ENCODE results near the gene IL31. TPM values are rescaled to one million over a fixed set of nuclear protein-coding genes. Genes with fewer than 3 reads are reported as not detected.
A peak's percentile ranks its signal among the peaks of the same experiment; 100 is the strongest.
"Not testable (repeated sequence)": the region's sequence is repeated elsewhere in the genome, so short reads cannot be mapped to it uniquely, and the experiment has no call there.

The IL31 gene
- total and polyA plus RNA-seq, 2 donors, result 0.05 to 0.14 TPM

DNA sequence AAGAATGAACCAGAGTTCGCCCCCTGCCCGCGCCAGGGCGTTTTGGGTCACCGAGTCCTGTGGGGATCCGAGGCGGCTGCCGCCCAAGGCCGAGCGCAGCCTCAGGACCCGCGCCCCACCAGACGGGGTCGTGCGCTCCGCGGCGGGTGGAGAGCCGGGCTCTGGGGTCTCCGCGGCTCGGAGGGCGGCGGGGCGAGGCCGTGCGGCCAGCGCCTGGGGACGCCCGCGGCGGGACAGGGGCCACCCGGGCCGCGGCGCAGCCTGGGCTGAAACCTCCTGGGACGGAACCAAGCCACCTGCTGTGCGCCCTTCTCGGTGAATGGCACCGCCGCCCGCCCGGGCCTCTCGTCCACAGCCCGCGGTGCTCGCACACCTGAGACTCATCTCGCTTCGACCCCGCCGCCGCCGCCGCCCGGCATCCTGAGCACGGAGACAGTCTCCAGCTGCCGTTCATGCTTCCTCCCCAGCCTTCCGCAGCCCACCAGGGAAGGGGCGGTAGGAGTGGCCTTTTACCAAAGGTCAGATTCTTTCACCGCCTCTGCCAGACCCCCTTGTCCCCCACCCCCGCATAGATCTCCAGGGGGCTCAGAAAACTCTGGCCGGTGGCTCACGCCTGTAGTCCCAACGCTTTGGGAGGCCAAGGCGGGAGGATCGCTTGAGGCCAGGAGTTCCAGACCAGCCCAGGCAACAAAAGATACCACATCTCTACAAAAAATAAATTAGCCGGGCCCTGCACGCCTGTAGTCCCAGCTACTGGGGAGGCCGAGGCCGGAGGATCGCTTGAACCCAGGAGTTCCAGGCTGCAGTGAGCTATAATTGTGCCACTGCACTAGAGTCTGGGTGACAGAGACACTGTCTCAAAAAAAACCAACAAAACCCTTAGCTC, 30.4 kb upstream of the IL31 start:
- no peak for DNase-seq (ENCODE audit: low read depth in 6 of 9, low spot score in 9 of 9)
- Histone ChIP-seq H3K4me1 (ENCODE audit: control insufficient read depth in 2 of 2, insufficient read depth in 2 of 2, low read length in 2 of 2) (peaks cover 8 to 12% of the 10 kb centered on the region in 2 donors), H3K9me3 (ENCODE audit: control insufficient read depth in 2 of 2, insufficient read depth in 1 of 2, low read length in 1 of 2) (peaks cover 2 to 4% of the 10 kb centered on the region in 2 donors), H3K4me3 (ENCODE audit: low read length in 2 of 2) (peak overlapping the region in 1 of 2 donors; percentile 55), H3K27me3 (ENCODE audit: control insufficient read depth in 2 of 2, insufficient read depth in 1 of 2, low read length in 1 of 2) (peaks cover 51 to 72% of the 10 kb centered on the region in 2 donors), H3K36me3 (ENCODE audit: control insufficient read depth in 2 of 2, insufficient read depth in 2 of 2, low read length in 1 of 2) (peaks cover 24 to 27% of the 10 kb centered on the region in 2 donors), H3K27ac (ENCODE audit: low read depth in 1 of 2, low read length in 1 of 2) (no peak overlapping the region)
- 11% methylated on average over 71 of the region's 71 CpGs for WGBS

DNA sequence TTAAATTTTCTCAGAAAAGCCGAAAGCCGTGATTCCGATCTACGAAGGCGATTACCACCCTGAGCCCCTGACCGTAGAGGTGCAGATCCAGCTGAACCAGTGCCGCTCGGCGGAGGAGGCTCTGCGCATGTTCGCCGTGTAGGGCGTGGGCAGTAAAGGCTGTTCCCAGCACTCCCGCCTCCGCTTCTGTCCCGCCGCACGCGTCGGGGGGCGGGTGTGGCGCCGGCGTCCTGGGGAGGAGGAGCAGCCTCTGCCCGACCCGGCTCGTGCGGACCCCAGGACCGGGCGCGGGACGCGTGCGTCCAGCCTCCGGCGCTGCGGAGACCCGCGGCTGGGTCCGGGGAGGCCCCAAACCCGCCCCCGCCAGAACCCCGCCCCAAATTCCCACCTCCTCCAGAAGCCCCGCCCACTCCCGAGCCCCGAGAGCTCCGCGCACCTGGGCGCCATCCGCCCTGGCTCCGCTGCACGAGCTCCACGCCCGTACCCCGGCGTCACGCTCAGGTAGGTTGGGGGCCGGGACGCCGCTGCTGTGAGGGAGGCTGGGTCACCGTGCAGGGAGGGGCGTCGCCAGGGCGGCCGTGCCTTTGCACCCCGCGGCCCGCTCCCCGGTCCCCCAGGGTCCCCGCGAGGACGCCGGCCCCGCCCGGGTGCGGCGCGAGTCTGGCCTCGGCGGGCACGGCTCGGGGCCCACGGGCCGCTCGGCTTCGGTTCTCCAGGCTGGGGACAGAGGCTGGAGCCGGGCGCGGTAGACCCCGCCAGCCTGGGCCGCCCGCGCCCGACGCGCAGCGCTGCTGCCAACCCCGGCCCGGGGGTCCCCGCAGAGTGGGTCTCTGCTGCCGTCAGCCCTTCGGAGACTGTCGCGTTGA, 29.5 kb upstream of the IL31 start, which contains the start of gene B3GNT4:
Gene B3GNT4, plus strand, starts transcription at position 409 of the 866 bp plus-strand sequence. CDS start 910 bp downstream, outside the sequence.
- Histone ChIP-seq H3K27ac (ENCODE audit: low read depth in 1 of 2, low read length in 1 of 2) (no peak within 1 kb of the TSS), H3K9me3 (ENCODE audit: control insufficient read depth in 2 of 2, insufficient read depth in 1 of 2, low read length in 1 of 2) (peaks cover 2 to 4% of the 10 kb centered on the region in 2 donors), H3K4me3 (ENCODE audit: low read length in 2 of 2) (peak within 1 kb of the TSS; percentile 34 to 55), H3K4me1 (ENCODE audit: control insufficient read depth in 2 of 2, insufficient read depth in 2 of 2, low read length in 2 of 2) (peaks cover 8 to 12% of the 10 kb centered on the region in 2 donors), H3K27me3 (ENCODE audit: control insufficient read depth in 2 of 2, insufficient read depth in 1 of 2, low read length in 1 of 2) (peaks cover 51 to 76% of the 10 kb centered on the region in 2 donors), H3K36me3 (ENCODE audit: control insufficient read depth in 2 of 2, insufficient read depth in 2 of 2, low read length in 1 of 2) (peaks cover 19 to 23% of the 10 kb centered on the region in 2 donors)
- peak in 4 of 9 donors; percentile 34 to 70 (median 42) for DNase-seq (ENCODE audit: low read depth in 6 of 9, low spot score in 9 of 9)
- under 1% methylated on average over 104 of the region's 104 CpGs for WGBS

DNA sequence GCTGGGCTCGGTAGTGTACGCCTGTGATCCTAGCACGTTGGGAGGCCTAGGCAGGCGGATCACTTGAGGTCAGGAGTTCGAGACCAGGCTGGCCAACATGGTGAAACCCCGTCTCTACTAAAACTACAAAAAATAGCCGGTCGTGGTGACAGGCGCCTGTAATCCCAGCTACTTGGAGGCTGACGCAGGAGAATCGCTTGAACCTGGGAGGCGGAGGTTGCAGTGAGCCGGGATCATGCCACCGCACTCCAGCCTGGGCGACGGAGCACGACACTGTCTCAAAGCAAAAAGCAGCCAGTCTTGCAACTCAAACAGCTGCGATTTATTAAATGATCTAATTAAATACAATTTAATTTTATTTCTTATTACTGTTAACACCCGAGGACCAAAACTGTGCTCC, 28.8 kb upstream of the IL31 start:
- H3K36me3 ChIP-seq (ENCODE audit: control insufficient read depth in 2 of 2, insufficient read depth in 2 of 2, low read length in 1 of 2), result peaks cover 12 to 15% of the 10 kb centered on the region in 2 donors
- H3K27ac ChIP-seq (ENCODE audit: low read depth in 1 of 2, low read length in 1 of 2); H3K9me3 ChIP-seq (ENCODE audit: control insufficient read depth in 2 of 2, insufficient read depth in 1 of 2, low read length in 1 of 2); DNase-seq (ENCODE audit: low read depth in 6 of 9, low spot score in 9 of 9): not testable (repeated sequence)
- peaks cover 51 to 79% of the 10 kb centered on the region in 2 donors for H3K27me3 ChIP-seq (ENCODE audit: control insufficient read depth in 2 of 2, insufficient read depth in 1 of 2, low read length in 1 of 2)
- H3K4me3 ChIP-seq (ENCODE audit: low read length in 2 of 2), result peak overlapping the region in 1 of 2 donors; percentile 55
- H3K4me1 ChIP-seq (ENCODE audit: control insufficient read depth in 2 of 2, insufficient read depth in 2 of 2, low read length in 2 of 2), result peaks cover 8 to 12% of the 10 kb centered on the region in 2 donors
- WGBS, result 74% methylated on average over 19 of the region's 19 CpGs

DNA sequence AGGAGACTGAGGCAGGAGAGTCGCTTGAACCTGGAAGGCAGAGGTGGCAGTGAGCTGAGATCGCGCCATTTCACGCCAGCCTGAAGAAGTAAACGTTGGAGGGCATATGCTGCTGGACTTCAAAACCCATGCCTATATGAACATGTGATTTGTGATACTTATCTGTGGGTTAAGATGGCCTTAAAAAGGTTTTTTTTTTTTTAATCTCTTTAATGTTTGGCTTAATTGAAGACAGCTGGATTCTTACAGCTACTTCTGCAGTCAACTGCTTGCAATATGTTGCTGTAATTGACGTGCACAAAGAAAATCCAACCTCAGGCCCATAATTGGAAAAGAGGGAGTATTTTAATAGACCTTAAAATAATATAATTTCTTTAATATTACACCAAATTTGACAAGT, 28.0 kb upstream of the IL31 start:
- Histone ChIP-seq H3K4me1 (ENCODE audit: control insufficient read depth in 2 of 2, insufficient read depth in 2 of 2, low read length in 2 of 2) (peaks cover 8 to 12% of the 10 kb centered on the region in 2 donors), H3K9me3 (ENCODE audit: control insufficient read depth in 2 of 2, insufficient read depth in 1 of 2, low read length in 1 of 2) (peaks cover 0 to 4% of the 10 kb centered on the region in 2 donors), H3K27ac (ENCODE audit: low read depth in 1 of 2, low read length in 1 of 2) (no peak overlapping the region), H3K4me3 (ENCODE audit: low read length in 2 of 2) (no peak overlapping the region), H3K27me3 (ENCODE audit: control insufficient read depth in 2 of 2, insufficient read depth in 1 of 2, low read length in 1 of 2) (peaks cover 51 to 82% of the 10 kb centered on the region in 2 donors), H3K36me3 (ENCODE audit: control insufficient read depth in 2 of 2, insufficient read depth in 2 of 2, low read length in 1 of 2) (peaks cover 4 to 8% of the 10 kb centered on the region in 2 donors)
- 95% methylated on average over 6 of the region's 6 CpGs for WGBS
- no peak for DNase-seq (ENCODE audit: low read depth in 6 of 9, low spot score in 9 of 9)

DNA sequence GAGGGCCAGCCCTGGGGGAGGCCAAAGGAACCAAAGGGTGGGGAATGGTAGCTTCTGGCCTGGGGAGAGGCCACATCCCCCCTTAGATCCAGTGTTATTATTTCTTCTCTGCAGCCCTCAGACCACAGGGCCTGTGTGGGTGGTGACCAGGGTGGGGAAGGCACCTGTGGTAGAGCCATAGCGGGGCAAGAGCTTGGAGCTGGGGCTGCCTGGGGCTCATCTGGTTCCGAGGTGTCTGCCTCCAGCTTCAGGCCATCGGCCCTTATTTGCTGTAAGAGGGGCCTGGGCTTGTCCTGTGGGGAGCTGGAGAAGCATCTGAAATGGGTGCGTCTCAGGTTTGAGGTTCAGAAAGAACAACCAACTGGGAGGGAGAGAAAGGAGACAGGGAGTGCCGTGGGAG, 27.4 kb upstream of the IL31 start:
- Histone ChIP-seq H3K9me3 (ENCODE audit: control insufficient read depth in 2 of 2, insufficient read depth in 1 of 2, low read length in 1 of 2) (peaks cover 0 to 4% of the 10 kb centered on the region in 2 donors), H3K27me3 (ENCODE audit: control insufficient read depth in 2 of 2, insufficient read depth in 1 of 2, low read length in 1 of 2) (peaks cover 51 to 79% of the 10 kb centered on the region in 2 donors), H3K36me3 (ENCODE audit: control insufficient read depth in 2 of 2, insufficient read depth in 2 of 2, low read length in 1 of 2) (peaks cover 0 to 1% of the 10 kb centered on the region in 2 donors), H3K4me3 (ENCODE audit: low read length in 2 of 2) (no peak overlapping the region), H3K4me1 (ENCODE audit: control insufficient read depth in 2 of 2, insufficient read depth in 2 of 2, low read length in 2 of 2) (peaks cover 8 to 12% of the 10 kb centered on the region in 2 donors), H3K27ac (ENCODE audit: low read depth in 1 of 2, low read length in 1 of 2) (no peak overlapping the region)
- WGBS, result 99% methylated on average over 5 of the region's 5 CpGs
- no peak for DNase-seq (ENCODE audit: low read depth in 6 of 9, low spot score in 9 of 9)

DNA sequence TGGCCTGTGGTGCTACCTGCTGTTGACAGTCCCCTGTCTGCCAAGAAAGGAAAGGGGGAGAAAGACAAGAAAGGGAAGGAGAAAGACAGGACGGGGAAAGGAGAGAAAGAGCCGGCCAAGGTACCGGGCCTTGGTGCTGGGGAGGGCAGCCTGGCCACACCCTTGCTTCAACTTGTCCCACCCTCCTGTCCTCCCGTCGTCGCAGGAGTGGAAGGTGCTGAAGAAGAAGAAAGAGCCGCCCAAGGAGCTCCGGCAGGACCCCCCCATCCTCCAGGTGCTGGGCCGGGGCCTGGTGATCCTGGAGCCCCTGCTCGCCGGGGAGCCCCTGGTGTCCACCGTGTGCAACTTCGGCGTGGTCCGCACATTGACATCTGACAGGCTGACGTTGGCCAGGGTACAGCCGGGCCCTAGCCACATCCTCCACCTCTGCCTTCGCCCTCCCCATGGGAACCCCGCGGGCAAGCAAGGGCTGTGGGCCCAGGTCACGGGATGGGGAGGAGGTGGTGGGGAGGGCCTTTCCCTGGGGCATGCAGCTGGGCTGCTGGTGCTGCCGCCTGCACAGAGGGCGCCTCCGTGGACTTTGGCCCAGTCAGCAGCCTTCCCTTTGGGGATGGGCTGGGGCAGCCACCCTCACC, 26.6 kb upstream of the IL31 start:
- H3K27me3 ChIP-seq (ENCODE audit: control insufficient read depth in 2 of 2, insufficient read depth in 1 of 2, low read length in 1 of 2), result peaks cover 47 to 72% of the 10 kb centered on the region in 2 donors
- peaks cover 0 to 4% of the 10 kb centered on the region in 2 donors for H3K9me3 ChIP-seq (ENCODE audit: control insufficient read depth in 2 of 2, insufficient read depth in 1 of 2, low read length in 1 of 2)
- peaks cover 8 to 12% of the 10 kb centered on the region in 2 donors for H3K4me1 ChIP-seq (ENCODE audit: control insufficient read depth in 2 of 2, insufficient read depth in 2 of 2, low read length in 2 of 2)
- WGBS, result 93% methylated on average over 24 of the region's 24 CpGs
- no peak for DNase-seq (ENCODE audit: low read depth in 6 of 9, low spot score in 9 of 9)
- no peak overlapping the region for H3K27ac ChIP-seq (ENCODE audit: low read depth in 1 of 2, low read length in 1 of 2)
- no peak overlapping the region for H3K4me3 ChIP-seq (ENCODE audit: low read length in 2 of 2)
- no peaks in the 10 kb centered on the region for H3K36me3 ChIP-seq (ENCODE audit: control insufficient read depth in 2 of 2, insufficient read depth in 2 of 2, low read length in 1 of 2)

DNA sequence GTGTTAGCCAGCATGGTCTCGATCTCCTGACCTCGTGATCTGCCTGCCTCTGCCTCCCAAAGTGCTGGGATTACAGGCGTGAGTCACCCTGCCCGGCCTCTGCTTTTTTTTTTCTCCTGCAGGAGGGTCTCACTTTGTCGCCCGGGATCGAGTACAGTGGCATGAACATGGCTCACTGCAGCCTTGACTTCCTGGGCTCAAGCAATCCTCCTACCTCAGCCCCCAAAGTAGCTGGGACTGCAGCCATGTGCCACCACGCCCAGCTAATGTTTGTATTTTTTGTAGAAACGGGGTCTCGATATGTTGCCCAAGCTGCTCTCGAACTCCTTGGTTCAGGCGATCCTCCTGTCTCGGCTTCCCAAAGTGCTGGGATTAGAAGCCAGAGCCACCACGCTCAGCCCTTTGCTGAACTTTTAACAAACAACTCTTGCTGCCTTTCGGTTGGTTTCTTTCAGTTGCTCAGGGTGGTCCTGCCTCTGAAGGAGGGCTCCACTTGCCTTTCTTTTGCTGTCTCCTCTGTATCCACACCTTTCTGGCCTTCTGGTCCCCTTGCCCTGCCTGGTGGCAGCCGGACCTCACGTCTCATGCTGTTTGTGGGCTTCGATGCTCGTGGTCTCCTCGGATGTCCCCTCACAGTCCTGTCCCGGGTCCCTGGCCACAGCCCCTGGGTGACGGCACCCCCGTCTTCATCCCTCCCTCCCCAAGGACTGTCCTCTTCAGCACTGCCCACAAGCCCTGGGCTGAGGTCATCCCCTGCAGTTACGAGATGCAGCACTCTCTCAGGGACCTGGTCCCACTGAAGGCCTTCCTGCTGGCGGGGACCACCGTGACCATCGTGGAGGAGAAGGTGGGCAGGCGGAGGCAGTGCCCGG, 25.7 kb upstream of the IL31 start:
- Histone ChIP-seq H3K4me3 (ENCODE audit: low read length in 2 of 2) (no peak overlapping the region), H3K27ac (ENCODE audit: low read depth in 1 of 2, low read length in 1 of 2) (no peak overlapping the region), H3K36me3 (ENCODE audit: control insufficient read depth in 2 of 2, insufficient read depth in 2 of 2, low read length in 1 of 2) (no peaks in the 10 kb centered on the region), H3K9me3 (ENCODE audit: control insufficient read depth in 2 of 2, insufficient read depth in 1 of 2, low read length in 1 of 2) (peaks cover 0 to 8% of the 10 kb centered on the region in 2 donors), H3K27me3 (ENCODE audit: control insufficient read depth in 2 of 2, insufficient read depth in 1 of 2, low read length in 1 of 2) (peaks cover 38 to 62% of the 10 kb centered on the region in 2 donors), H3K4me1 (ENCODE audit: control insufficient read depth in 2 of 2, insufficient read depth in 2 of 2, low read length in 2 of 2) (peaks cover 8 to 9% of the 10 kb centered on the region in 2 donors)
- no peak for DNase-seq (ENCODE audit: low read depth in 6 of 9, low spot score in 9 of 9)
- WGBS, result 96% methylated on average over 29 of the region's 29 CpGs

DNA sequence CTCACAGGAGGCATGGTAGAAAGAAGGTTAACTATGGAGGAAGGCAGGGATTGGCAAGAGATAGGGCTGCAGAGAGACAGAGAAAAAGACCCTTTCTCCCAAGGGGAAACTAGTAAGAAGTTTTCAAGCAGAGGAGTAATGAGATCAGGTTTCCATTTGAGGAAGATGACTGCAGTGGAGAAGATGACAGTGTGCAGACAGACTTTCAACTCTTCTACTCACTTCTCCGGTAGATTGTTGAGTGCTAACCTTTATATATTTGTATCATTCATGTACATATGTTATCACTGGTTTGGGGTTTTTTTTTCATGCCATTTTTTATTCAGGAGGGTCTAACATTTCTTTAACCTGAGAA, 23.6 kb upstream of the IL31 start:
- H3K36me3 ChIP-seq (ENCODE audit: control insufficient read depth in 2 of 2, insufficient read depth in 2 of 2, low read length in 1 of 2), result no peaks in the 10 kb centered on the region
- WGBS, result 86% methylated on average over 1 of the region's 1 CpG
- H3K9me3 ChIP-seq (ENCODE audit: control insufficient read depth in 2 of 2, insufficient read depth in 1 of 2, low read length in 1 of 2), result peaks cover 0 to 8% of the 10 kb centered on the region in 2 donors
- H3K27ac ChIP-seq (ENCODE audit: low read depth in 1 of 2, low read length in 1 of 2), result no peak overlapping the region
- no peaks in the 10 kb centered on the region for H3K4me1 ChIP-seq (ENCODE audit: control insufficient read depth in 2 of 2, insufficient read depth in 2 of 2, low read length in 2 of 2)
- no peak overlapping the region for H3K4me3 ChIP-seq (ENCODE audit: low read length in 2 of 2)
- no peak for DNase-seq (ENCODE audit: low read depth in 6 of 9, low spot score in 9 of 9)
- H3K27me3 ChIP-seq (ENCODE audit: control insufficient read depth in 2 of 2, insufficient read depth in 1 of 2, low read length in 1 of 2), result peaks cover 16 to 41% of the 10 kb centered on the region in 2 donors

All from thymus (tissue), 11 donors.